Left hindlimb (tissue), 1 donor: ENCODE measurements around the gene CAPG.

Experiments
- DNase-seq: peaks from one replicate; pipeline ENCODE4 v3.0.0-alpha.2; 2018

The CAPG gene

GRCh38 chr2:85354286-85355072 is 55.7 kb downstream of the CAPG start, which contains the start of the genes ELMOD3 and RETSAT:
TSS of gene ELMOD3 (plus strand) at chr2:85354769. CDS start at chr2:85357199, 2,430 bp downstream.
TSS of gene RETSAT (minus strand) at chr2:85354528. CDS start at chr2:85354507, 21 bp downstream.
- DNase-seq: peak; percentile 99

GRCh38 chr2:85353876-85354285 is 56.3 kb downstream of the CAPG start:
- DNase-seq: peak; percentile 43

GRCh38 chr2:85347599-85347998 is 62.6 kb downstream of the CAPG start:
- DNase-seq: no peak
